ENCODE measurements around the gene DLG2.

DLG2 gene

DNA sequence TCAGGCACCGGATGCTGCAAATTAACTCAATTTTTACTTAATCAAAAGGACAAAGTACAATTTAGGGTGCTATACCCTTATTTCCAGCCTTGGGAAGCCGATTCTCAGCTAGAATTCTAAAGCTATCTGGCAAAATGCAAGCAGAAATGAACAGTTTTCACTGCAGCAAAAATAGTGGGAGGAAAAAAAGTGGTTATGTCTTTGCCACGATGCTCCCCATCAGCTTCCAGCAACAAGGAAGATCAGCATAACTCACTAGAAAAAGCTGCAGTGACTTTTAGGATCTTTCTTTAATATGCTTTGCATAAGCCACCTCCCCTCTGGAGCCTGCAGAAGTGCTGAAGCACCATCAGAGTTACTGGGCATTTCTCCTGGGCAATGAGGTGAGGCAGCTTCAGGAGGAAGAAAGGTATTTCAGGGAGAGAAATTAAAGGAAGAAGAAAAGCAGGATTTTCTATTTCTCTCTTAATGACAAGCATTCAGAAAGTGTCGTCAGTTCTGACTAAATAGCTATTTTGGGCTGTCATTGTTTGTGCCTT lies 702.9 kb downstream of the DLG2 start:
- in situ Hi-C loops (cut with MboI; ENCODE audit: low sequenced_read_pairs) = no loop called here

DNA sequence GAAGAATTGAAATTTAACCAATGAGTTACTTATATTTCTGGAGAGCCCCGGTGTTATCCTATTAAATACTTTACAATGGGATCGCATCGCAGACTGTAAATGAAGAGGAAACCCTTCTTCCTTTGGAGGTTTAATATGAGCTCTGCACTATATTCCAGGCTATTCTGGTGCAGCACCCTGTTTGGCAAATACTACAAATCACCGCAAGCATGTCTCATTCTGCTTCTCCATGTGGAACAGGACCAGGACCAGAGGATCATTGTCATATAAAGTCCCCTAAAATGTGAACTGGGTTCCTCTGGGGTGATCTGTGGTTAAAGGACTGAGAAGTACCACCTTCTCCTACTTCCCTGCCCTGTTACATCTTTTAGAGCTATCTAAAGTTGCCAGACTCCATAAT lies 703.7 kb downstream of the DLG2 start:
- in situ Hi-C loops (cut with MboI; ENCODE audit: low sequenced_read_pairs) = no loop called here

- in situ Hi-C loops (cut with MboI; ENCODE audit: low sequenced_read_pairs) = no loop called here
These were observed 704.3 kb downstream of the DLG2 start for GRCh38 chr11:84922836-84923235.

DNA sequence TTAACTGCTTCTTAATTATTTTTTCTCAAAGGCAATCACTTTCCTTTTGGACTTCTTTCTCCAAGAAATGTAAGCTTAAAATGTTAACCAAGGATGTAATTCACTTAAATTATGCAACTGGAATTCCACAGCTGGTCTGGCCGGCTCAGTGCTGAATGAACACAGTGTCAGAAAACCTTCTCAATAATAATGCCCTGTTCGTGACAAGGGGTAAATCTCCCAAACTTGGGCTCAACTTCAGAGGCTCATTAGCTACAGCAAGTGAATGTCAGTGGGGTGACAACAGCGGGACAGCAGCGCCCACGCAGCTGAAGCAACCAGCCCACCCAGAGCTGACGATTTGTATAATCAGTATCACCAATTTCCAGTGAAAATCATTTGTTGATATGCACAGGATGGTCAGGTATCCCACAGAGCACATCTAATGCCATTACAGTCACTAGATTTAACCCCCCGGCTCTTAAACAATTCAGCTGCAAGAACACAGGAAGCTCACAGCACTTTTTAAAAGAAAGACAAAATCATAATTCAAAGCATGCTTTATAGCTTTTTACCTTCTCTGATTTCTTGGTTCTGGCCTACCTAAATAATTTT lies 704.8 kb downstream of the DLG2 start:
- in situ Hi-C loops (cut with MboI; ENCODE audit: low sequenced_read_pairs) = no loop called here

DNA sequence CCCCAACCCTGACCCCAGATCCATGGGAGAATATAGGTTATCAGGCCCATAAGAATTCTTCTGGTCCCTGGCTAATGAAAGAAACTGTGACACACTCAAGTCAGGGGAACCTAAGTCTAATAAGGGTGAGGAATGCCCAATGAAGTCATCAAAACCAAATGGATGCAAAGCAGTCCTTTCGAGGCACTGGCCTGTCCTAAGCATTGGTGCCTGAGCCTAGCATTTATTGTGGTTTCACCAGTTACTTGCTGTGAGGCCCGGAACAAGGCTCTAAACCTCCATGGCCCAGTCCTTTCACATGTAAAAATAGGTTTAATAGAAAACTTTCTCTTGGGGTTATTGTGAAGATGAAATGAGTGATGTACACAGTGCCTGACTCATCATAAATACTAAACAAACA lies 712.6 kb downstream of the DLG2 start:
- in situ Hi-C loops (cut with MboI; ENCODE audit: low sequenced_read_pairs) = no loop called here

DNA sequence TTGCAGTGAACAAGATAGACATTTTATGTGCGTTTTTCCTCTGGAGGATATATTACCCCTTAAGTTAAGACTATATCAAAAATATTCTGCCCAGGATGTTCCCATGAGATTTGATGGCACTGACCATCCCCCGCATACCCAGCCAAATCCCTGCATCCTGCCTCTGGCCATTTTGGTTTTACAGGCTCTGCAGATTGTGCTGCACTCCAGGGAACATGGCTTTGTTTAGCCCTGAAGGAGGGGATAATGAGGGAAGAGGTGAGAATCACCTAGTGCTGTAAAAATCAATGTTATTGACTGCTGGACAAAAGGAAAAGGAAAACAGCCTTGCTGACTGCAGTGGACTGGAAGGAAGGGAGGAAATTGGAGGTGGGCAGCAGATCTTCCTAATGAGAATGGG lies 717.4 kb downstream of the DLG2 start:
- in situ Hi-C loops (cut with MboI; ENCODE audit: low sequenced_read_pairs) = no loop called here

- in situ Hi-C loops (cut with MboI; ENCODE audit: low sequenced_read_pairs) = no loop called here
These were observed 720.1 kb downstream of the DLG2 start for GRCh38 chr11:84906995-84907394.

GRCh38 chr11:84905411-84905810 lies 721.7 kb downstream of the DLG2 start:
- in situ Hi-C loops (cut with MboI; ENCODE audit: low sequenced_read_pairs) = no loop called here

GRCh38 chr11:84902445-84902844 lies 724.7 kb downstream of the DLG2 start:
- in situ Hi-C loops (cut with MboI; ENCODE audit: low sequenced_read_pairs) = no loop called here

GRCh38 chr11:84901991-84902390 lies 725.2 kb downstream of the DLG2 start:
- in situ Hi-C loops (cut with MboI; ENCODE audit: low sequenced_read_pairs) = no loop called here

GRCh38 chr11:84899740-84900139 lies 727.4 kb downstream of the DLG2 start:
- in situ Hi-C loops (cut with MboI; ENCODE audit: low sequenced_read_pairs) = no loop called here

DNA sequence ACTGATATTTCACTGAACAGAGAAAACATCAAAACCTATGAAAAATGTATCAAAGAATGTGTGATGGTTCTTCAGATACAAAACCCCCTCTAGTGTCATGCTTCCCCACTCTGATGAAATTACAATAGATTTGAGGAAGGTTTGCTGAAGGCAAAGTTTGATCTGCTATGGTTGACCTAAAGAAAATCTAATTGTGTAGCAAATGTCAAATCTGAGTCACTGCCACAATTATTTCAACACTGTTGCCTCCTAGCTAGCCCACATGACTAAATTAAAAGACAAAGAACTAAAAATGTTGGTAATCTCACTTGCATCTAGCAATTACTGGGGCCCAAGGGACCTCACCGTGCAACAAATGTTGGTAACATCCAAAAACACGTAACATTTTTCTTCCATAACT lies 728.0 kb downstream of the DLG2 start:
- in situ Hi-C loops (cut with MboI; ENCODE audit: low sequenced_read_pairs) = no loop called here

- in situ Hi-C loops (cut with MboI; ENCODE audit: low sequenced_read_pairs) = no loop called here
These were observed 732.5 kb downstream of the DLG2 start for GRCh38 chr11:84894666-84895065.

GRCh38 chr11:84890676-84891075 lies 736.5 kb downstream of the DLG2 start:
- in situ Hi-C loops (cut with MboI; ENCODE audit: low sequenced_read_pairs) = no loop called here

GRCh38 chr11:84889556-84889955 lies 737.6 kb downstream of the DLG2 start:
- in situ Hi-C loops (cut with MboI; ENCODE audit: low sequenced_read_pairs) = no loop called here

GRCh38 chr11:84887055-84887629 lies 740.0 kb downstream of the DLG2 start:
- in situ Hi-C loops (cut with MboI; ENCODE audit: low sequenced_read_pairs) = no loop called here

- in situ Hi-C loops (cut with MboI; ENCODE audit: low sequenced_read_pairs) = no loop called here
These were observed 740.8 kb downstream of the DLG2 start for GRCh38 chr11:84886344-84886743.

DNA sequence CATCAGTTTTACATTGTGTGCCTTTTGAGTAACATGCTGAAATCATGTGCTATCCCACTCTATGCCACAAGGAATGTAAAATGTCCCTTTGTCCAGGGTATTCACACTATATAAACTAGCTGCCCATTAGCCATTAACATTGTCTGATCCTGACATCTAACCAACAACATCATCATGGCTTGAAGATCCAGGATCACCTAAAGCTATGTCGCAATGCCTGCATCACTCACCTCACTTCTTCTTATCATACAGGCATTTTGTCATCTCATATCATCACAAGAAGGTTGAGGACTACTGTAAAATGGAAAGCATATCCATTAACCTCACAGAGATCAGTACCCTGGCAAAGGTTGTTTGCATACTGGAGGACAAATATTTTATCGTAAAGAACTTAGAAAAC lies 742.3 kb downstream of the DLG2 start:
- in situ Hi-C loops (cut with MboI; ENCODE audit: low sequenced_read_pairs) = no loop called here

GRCh38 chr11:84882056-84882455 lies 745.1 kb downstream of the DLG2 start:
- in situ Hi-C loops (cut with MboI; ENCODE audit: low sequenced_read_pairs) = no loop called here

GRCh38 chr11:84871116-84871515 lies 756.0 kb downstream of the DLG2 start:
- in situ Hi-C loops (cut with MboI; ENCODE audit: low sequenced_read_pairs) = no loop called here

DNA sequence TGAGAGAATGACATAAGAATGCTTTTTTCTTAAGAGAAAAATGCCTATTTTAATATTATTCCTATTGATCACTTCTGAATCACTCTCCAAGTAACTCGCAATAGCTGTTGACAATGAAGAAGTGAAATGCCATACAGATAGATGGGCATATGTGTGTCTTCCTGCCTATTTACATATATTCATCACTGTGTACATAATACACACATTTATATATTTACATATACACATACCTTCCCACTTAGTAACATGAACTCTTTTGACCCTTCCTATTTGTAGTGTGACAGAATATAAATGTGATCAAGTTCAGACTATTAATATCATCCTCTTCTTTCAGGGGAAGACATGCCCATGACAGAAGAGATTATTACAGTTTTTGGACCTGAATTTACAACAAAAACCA lies 756.7 kb downstream of the DLG2 start:
- in situ Hi-C loops (cut with MboI; ENCODE audit: low sequenced_read_pairs) = no loop called here

- in situ Hi-C loops (cut with MboI; ENCODE audit: low sequenced_read_pairs) = no loop called here
These were observed 760.2 kb downstream of the DLG2 start for GRCh38 chr11:84866922-84867321.

Measured in HL-60/S4 treated with phorbol 12-myristate 13-acetate at 8.2 ng/mL for 4 days and 3 days (cell line).